CD4-positive, alpha-beta T cell treated with Interleukin-12 subunit alpha and Interleukin-12 subunit beta, for 1 hour (primary cell): ENCODE results near the gene HTR2A.
A peak's percentile ranks its signal among the peaks of the same experiment; 100 is the strongest.

Experiments
- DNase-seq: peaks from one replicate; pipeline ENCODE4 v3.0.0-alpha.2; 2020

HTR2A gene

DNA sequence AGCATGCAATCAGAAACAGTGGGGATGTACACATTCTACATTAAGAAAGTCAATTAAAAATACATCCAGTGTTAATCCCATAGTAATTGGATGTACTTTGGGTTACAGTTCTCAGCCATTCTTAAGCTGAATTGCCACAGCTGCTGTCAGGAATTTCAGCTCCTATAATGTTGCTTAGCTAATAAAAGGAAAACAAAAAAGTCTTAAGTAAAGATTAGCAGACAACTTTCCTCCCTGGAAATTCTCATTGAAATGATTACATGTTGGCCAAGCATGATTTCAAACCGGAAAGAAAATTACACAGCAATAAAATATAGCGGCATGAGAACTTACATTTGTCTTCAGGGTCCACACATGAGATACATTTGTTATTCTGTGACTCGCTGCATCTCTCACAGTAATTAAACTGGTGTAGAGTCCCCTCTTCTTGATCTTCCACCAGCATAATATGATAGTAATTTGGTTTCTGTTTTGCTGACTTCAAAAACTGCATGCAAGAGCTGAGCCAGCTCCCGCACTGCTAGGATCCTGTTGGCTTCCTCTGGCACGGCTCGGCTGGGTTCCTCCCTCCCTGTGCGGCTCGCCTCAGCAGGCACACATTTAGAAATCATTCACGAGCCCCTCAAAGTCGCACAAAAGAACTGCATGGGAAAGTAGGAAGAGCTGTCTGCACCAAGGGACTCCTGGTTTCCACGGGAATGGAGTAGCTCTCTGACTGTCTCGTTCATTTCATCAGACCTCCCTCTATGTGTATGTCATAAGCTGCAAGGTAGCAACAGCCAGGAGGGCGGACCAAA is at the start of gene HTR2A:
Gene HTR2A, minus strand, starts transcription at position 713 of the 797 bp plus-strand sequence. CDS start 1,147 bp downstream, outside the sequence.
- peak; percentile 5 for DNase-seq

DNA sequence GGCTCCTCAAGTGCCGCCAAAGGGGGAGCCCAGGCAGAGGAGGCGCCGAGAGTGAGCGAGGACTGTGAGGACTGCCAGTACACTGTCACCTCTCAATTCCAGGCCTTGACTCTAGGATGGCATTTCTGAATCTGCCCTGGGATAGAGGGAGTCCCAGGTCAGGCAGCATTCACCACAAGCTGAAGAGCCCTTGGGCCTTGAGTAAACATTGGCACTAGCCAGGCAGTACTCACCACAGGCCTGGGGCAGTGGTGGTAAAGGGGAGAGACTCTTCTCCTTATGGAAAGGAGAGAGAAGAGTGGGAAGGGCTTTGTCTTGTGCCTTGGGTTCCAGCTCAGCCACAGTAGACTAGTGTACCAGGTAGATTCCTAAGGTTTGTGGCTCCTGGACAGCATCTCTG is 39.7 kb upstream of the HTR2A start:
- no peak for DNase-seq

DNA sequence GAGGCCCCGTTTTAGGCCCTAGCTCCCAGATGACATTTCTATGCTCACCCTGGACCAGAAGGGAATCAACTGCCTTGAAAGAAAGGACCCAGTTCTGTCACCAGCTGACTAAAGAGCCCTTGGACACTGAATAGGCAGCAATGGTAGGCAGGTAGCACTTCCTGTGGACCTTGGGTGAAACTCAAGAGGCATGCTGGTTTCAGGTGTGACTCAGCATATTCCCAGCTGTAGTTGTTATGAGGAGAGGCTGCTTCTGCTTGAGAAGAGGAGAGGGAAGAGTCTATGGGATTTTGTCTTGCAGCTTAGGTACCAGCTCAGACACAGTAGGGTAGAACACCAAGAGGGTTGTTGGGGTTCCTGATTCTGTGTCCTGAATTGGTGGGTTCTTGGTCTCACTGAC is 37.9 kb upstream of the HTR2A start:
- no peak for DNase-seq

DNA sequence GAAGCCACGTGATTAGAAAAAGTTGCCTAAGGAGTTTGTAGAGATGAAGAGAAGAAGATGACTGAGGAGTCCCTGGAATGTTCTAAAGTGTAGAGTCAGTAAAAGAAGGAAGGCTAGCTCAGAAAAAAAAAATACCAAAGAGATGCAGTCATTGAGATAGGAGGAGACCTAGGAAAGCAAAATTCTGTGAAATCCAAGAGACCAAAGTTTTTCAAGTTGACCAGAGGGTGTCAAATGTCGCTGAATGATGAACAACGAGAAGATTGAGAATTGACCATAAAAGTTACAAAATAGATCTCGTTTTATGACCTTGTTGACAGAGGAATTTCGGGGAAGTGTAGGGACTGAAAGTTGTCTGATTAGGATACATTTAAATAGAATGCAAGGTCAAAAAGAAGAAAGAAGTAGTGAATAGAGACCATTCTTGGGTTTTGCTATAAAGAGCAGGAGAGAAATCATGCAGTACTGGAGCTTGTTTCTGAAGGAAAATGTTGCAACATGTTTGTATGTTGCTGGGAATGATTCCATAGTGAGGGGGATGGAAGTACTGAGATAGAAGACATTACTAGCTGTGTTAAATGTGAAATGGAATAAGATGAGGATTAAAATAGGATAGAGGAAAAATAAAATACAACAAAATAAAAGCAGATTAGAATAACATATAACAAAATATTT is 30.2 kb upstream of the HTR2A start:
- no peak for DNase-seq

DNA sequence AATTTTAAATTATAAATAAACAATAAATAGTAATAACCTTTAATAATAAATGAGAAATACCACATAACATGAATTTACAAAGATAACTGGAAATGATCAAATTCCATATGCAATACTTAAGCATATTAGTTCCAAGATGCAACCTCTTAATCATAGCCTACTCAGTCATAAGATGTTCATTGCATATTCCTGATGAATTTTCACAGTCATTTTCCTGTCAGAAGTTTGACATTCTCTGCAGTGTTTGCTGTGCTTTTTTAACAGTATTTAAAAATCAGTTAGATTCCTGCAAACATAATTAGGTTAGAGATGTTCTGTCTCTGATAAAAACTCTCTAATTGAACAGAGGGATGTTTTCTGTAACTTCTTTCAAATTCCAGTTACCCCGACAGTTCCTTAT is 28.6 kb upstream of the HTR2A start:
- no peak for DNase-seq

DNA sequence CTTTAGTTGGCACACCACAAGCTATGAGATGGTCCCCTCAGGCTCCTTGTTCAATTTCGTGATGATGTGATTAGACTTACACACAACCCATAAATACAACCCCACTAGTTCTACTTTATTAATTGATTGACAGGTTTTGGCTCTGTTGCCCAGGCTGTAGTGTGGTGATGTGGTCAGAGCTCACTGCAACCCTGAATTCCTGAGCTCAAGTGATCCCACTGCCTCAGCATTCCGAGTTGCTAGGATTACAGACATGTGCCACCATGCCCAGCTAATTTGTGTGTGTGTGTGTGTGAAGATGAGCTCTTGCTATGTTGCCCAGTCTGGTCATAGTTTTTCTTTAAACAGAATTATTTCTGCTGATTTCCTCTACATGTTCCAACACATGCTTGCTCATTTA is 17.5 kb upstream of the HTR2A start:
- no peak for DNase-seq

DNA sequence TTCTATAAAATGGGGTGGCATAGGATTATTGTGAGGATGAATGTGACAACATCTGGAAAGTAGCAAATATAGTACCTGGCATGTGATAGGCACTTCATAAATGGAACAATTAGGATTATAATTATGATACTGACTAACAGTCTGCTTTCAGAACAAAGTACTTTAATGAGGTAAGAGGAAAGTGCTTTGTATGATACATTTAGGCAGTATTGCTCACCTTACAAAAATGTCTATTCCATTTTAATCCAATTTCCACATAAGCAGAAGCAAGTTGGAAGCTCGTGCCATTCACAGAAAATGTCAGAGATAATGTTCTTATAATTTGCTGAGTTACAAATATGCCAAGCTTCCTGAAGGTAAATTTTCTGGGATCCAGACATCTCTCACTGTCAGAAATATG is 16.9 kb upstream of the HTR2A start:
- no peak for DNase-seq

DNA sequence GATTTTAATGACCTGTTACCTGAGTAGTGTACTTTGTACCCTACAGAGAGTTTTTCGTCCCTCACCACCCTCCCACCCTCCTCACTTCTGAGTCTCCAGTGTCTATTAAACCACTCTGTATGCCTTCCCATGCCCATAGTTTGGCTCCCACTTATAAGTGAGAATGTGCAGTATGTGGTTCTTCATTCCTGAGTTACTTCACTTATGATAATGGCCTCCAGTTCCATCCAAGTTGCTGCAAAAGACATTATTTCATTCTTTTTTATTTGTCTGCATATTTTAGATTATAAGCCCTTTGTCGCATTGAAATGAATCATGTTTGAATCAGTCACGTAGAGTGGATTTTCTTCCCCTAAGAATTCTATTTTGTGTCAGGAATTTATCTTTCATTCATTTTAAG is 12.2 kb upstream of the HTR2A start:
- DNase-seq = no peak

DNA sequence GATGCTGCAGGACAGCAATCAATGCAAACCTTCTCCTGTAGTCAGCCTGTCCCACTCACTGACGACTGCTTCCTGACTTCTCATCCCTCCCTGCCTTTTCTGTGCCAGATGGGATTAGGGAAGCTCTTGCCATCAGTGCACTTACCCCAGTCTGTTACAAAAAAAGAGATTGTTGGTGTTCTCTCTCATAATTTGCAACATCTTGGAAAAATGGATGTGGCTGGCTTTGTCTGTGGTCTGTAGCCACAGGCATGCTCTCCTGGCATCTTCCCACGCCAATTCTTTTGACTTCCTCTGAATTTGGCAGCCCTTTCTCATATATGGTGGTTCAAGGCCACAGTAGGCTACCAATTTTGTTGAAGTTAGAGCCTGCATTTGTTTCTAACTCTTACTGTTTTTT is 11.6 kb upstream of the HTR2A start:
- DNase-seq = no peak

DNA sequence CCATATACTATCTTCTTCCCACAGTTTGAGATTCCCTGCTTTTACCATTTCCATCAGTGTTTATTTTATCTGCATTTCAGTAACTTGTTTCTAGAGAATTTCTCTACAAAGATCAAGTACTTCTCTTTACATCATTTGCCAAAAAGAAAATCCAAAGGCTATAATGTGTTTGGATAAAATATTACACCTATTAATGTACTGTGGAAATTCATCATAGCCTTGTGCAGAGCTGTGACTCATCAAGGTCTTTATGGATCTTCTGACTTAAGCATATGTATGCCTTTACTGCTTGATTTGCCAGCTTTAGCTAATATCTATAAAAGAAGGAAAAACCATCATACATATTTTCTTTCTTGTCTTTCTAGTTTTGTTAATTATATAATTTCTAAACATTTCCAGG is 9.6 kb upstream of the HTR2A start:
- no peak for DNase-seq

DNA sequence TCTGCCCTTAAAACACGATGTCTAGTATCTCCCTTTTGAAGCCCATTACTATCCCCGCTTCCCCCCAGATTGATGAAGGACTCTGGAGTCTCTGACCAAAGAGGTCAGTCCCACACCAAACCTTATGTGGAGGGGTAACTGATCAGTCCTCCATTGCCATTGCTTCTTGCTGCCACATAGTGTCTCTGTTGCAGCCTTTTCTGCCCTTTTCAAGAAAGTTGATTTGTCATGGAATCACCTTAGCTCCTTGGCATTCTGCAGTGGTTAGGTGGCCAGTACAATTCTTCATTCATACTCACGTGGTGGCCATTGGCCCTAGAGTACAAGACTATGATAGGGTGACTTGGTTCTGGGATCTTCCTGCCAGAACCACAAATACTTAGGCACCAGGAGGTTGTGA is 8.4 kb upstream of the HTR2A start:
- DNase-seq = no peak

DNA sequence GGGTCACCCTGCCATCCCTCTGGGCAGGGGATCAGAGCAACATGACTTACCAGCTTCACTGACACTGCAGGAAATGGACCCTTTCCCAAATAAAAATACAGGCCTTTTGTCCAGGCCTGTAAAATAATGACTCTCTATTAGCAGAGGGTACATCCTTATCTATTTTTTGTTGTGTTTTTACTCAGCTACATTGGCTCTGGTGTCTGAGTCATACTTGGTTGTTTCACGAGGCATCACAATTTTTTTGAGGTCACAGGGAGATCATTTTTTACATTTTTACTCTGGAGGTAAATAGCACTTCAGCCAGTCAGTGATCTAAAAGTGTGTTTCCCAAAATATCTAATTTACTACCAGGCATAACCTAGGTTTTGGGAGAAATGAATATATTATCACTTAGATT is 6.9 kb upstream of the HTR2A start:
- no peak for DNase-seq

DNA sequence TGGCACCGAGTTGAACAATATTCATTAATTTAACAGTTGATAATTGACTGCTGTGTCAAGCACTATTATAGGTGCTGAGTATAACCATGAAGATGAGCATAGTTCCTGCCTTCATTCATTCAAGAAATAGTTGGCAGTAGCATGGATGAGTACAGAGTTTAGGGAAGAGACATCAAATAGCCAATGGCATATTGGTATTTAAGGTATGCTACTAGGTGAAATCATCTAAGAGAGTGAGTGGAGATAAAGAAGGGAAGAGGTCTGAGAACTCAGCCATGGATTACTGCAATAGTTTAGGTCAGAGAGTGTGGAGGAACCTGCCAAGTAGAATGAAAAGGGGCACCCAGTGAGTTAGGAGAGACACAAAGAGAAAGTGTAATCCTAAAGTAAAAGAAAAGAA is 4.9 kb upstream of the HTR2A start:
- DNase-seq = no peak

DNA sequence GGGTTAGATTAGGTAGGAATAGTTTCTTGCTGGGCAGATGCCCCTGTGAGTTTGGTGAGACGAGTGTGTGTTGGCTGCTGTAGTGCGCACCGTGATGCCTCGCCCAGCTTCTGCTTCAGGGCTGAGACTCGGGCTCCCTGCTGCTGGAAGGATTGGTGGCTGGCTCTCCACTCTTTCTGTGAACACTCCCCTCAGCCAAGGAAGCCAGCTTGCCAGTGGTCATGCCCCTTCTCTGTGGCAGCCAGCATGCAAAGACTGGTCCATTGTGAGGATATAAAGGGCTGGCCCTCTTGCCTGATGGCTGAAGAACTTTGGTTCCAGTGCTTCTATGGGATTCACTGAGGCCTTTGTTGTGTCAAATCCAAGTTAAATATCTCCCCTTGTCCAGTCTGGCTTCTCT is 2.9 kb upstream of the HTR2A start:
- DNase-seq = no peak

DNA sequence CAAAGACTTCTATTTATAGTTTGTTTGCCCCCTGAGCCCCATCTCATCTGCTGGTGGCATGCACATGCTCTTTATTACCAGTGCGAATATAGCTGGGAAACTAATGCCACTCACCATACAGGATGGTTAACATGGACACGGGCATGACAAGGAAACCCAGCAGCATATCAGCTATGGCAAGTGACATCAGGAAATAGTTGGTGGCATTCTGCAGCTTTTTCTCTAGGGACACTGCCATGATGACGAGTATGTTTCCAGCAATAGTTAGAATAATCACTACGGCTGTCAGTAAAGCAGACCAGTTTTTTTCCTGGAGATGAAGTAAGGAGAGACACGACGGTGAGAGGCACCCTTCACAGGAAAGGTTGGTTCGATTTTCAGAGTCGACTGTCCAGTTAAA is 1.5 kb downstream of the HTR2A start:
- no peak for DNase-seq

DNA sequence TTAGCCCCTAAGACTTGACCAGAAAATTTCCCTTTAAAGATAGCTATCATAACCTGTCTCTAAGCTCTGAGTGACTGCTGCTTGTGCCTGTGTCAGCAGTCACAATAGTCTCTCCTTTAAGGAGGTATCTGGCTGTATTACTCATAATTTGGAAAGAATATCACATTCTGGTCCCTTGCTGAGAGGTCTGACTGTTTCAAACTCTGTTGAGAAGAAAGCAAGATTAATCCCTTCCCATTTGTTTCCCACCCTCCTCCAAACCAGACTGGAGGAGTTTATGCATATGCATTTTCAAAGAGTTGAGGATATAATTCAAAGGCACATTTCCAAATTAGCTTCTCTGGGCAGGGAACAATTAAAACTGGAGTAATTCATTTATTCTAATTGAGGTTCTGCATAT is 2.3 kb downstream of the HTR2A start:
- DNase-seq = no peak

DNA sequence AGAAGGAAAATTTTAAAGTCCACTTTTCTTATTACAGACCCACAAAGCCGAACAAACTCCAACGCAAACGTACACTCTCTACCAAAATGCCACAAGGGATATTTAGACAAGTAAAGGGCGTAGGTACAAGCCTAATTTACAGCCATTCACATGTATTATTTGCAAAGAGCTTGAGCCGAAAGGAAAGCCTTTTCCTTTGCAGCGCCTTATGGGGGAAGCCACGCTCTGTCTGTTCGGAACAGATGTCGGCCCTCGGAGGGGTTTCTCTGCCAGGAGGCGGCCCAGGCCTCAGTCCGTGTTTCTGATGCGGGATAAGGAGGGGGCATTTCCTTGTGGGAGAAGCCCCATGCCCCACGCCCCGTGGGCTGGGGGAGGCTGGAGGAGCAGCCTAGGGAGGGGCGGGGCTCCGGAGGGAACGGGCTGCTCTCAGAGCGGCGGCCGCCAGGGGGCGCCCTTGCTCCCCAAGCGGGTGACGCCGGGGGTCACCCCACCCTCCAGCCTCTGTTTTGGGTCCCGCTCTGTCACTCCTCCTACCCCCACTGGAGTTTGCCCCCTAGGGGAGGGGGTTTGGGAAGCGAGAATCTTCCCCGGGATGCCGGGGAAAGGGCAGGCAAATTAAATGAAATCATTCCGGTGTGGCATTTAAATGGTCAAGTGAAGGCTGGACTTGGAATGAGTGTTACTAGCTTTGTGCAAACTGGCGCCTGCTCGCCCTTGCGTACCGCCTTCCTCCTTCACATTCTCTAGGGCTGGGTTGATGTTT is 2.9 kb downstream of the HTR2A start:
- peak; percentile 49 for DNase-seq

DNA sequence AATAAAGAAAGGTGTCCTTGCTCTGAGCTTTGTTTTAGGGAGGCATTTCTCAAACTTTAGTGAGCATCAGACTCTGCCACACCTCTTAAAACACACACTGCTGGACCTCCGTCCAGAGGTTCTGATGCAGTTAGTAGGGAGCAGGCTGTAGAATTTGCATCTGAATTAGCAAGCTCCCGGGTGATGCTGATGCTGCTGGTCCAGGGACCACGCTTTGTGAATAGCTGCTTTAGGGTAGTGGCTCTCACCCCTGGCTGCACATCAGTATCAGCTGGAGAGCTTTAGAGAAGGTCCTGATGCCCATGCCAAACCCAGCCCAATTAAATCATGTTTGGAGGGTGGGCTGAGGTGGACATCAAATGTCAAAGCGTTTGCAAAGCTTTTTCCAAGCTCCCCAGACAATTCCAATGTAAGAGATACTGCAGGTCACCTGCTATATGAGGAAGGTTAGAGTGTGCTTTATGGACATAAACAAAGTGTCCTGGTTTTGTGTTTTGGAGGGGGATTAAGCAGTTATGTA is 3.6 kb downstream of the HTR2A start:
- DNase-seq = no peak

DNA sequence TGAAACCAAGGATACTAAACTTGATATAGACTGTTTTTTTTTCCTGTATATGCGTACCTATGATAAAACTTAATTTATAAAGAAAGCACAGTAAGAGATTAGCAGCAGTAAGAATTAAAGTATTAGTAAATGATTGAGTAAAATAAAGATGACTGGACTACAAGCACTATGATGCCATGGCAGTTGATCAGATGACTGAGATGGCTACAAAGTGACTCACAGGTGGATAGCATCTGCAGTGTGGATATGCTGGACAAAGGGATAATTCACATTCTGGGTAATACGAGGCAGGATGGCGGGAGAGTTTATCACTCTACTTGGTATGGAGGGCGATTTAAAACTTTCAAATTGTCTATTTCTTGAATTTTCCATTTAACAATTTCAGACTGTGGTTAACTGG is 11.8 kb downstream of the HTR2A start:
- no peak for DNase-seq

DNA sequence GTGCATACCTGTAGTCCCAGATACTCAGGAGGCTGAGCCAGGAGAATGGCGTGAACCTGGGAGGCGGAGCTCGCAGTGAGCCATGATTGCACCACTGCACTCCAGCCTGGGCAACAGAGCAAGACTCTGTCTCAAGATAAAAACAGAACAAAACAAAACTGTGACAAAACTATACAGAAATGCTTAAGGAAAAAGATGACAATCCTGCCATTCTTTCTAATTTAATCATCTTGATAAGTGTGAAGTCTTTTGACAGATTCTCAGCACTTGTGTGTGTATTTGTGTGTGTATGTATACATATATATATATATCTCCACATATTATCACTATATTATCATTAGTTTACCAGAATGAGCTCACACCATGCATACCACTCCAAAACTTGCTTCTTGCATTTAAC is 12.3 kb downstream of the HTR2A start:
- no peak for DNase-seq

DNA sequence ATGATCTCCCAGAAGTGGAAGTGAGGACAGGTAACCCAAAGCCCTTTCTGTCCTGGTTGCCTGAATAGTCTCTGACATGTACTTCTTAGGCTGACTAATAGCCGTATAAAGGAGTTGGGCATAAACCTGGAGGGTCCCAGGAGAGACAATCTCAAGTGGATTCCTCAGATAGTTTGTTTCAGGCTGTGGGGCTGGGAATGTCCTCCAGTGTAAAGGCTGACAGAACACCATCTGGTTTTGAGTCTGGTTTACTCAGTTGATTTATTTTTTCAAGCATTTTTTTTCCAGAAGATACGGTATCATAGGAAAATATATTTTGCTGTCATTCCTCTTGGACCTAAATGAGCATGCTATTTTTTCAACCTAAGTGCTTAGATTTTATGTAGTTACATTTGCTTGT is 15.2 kb downstream of the HTR2A start:
- no peak for DNase-seq

DNA sequence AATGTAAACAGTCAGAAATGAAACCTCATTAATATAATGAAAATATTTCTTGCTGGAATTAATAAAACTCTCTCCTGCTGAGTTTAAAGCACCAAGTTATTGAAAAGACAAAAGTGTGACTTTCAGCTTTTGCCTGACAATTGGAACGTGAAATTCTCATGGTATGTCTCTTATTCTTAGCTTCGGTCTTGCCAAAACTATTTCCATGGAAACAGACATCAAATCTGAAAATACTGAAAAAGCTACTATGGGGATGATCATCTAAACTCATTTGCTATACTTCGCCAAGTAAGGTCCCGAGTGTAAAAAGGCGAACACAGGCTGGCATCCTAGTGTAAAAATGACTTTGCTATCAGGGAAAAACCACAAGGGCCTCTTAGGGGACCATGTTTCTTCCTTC is 22.8 kb downstream of the HTR2A start:
- DNase-seq = no peak

DNA sequence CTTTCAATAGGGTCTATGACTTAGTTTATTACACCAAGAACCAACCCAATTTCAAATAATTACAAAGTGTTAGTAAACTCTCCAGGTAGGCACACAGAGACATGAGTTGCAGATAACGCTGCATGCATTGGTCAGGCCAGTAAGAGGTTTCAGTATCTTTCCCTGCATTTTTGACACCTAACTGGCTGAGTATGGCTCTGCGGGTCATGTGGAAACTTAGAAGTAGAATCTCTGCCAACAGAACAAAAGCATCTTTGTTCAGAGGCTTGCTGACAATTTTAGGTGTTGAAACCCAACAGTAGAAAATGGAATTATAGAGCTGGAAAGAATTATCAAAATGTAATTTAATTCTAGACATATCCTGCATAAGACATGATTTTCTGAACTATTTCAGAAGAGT is 25.3 kb downstream of the HTR2A start:
- DNase-seq = no peak

DNA sequence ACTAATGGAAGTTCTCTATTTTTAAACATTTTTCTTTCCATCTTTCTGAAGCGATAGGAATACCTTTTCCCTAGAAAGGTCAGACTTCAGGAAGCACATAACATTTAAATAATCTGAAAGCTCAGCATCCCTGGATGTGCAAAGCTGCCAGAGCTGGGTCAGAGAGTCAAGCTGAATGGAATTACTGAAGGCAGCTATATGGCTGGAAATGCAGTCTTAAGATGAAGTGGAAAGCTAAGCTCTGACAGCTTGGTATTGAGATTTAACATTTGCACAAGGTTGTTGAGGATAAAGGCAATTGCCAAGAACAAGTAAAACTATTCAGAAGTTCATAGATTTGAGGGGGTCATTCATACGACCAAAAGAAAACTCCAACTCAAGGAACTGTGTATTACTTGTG is 28.8 kb downstream of the HTR2A start:
- no peak for DNase-seq
